ENCODE measurements around the gene ACAP1. TPM values are rescaled to one million over a fixed set of nuclear protein-coding genes. Genes with fewer than 3 reads are reported as not detected.

The ACAP1 gene
- total RNA-seq, 6 experiments from 2014 or later: 1.6 to 6.8 (median 2.7) TPM

DNA sequence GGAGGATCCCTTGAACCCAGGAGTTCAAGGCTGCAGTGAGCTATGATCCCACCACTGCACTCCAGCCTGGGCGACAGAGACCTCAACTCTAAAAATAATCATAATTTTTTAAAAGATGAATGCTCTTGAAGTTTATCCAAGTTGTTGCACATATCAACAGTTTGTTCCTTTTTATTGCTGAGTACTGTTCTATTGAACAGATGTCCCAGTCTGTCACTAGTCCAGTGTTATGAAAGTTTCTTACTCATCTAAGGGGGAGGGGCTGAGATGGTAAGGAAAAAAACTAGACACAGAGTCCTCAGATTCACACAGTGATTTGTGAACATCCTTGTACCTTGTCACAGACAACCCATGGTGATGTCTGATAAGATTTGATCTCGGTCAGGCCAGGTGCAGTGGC, 3.9 kb downstream of the ACAP1 start:
- WGBS (ENCODE audit: insufficient coverage, low coverage, low lambda C conversion rate, missing lambda C conversion rate): 67% methylated on average over 1 of the region's 2 CpGs
- H3K4me3 ChIP-seq: no peak overlapping the region
- intact Hi-C loops (cut with DNase I): loop anchor here in 1 of 2 donors (10.0 kb wide), 1 partner anchor 65 kb away; no protein-coding TSS in a partner anchor
- H3K27me3 ChIP-seq: no peaks in the 10 kb centered on the region
- TF ChIP-seq POLR2A (IDR thresholded peaks at IDR 0.05): no peak
- TF ChIP-seq, protein P1, sequence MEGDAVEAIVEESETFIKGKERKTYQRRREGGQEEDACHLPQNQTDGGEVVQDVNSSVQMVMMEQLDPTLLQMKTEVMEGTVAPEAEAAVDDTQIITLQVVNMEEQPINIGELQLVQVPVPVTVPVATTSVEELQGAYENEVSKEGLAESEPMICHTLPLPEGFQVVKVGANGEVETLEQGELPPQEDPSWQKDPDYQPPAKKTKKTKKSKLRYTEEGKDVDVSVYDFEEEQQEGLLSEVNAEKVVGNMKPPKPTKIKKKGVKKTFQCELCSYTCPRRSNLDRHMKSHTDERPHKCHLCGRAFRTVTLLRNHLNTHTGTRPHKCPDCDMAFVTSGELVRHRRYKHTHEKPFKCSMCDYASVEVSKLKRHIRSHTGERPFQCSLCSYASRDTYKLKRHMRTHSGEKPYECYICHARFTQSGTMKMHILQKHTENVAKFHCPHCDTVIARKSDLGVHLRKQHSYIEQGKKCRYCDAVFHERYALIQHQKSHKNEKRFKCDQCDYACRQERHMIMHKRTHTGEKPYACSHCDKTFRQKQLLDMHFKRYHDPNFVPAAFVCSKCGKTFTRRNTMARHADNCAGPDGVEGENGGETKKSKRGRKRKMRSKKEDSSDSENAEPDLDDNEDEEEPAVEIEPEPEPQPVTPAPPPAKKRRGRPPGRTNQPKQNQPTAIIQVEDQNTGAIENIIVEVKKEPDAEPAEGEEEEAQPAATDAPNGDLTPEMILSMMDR (IDR thresholded peaks at IDR 0.05): no peak
- no peak overlapping the region for H3K27ac ChIP-seq
- no peaks in the 10 kb centered on the region for H3K4me1 ChIP-seq
- ATAC-seq: no peak
- no peak for DNase-seq
- H3K9me3 ChIP-seq: no peaks in the 10 kb centered on the region
- H3K36me3 ChIP-seq: no peaks in the 10 kb centered on the region

DNA sequence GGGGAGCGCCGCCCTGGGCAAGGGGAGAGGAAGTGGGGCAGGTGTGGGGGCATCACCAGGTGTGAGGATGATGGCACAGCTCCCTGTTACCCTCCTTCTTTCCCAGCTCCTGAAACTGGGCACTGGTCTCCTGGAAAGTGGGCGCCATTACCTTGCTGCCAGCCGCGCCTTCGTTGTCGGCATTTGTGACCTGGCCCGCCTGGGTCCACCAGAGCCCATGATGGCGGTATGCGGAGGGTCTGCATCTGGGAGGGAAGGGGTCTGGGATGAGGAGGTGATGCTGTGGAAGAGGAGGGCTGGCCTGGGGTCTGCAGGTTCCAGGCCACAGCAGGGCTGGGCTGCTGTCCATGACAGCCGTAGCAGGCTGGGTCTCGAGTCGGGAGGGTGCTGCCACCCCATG, 5.5 kb downstream of the ACAP1 start:
- intact Hi-C loops (cut with DNase I): loop anchor here in 1 of 2 donors (10.0 kb wide), 1 partner anchor 67 kb away; no protein-coding TSS in a partner anchor
- ATAC-seq (no peak), DNase-seq (no peak)
- H3K36me3 ChIP-seq: no peaks in the 10 kb centered on the region
- H3K27ac ChIP-seq: no peak overlapping the region
- no peaks in the 10 kb centered on the region for H3K9me3 ChIP-seq
- 100% methylated on average over 4 of the region's 13 CpGs for WGBS (ENCODE audit: insufficient coverage, low coverage, low lambda C conversion rate, missing lambda C conversion rate)
- H3K4me3 ChIP-seq: no peak overlapping the region
- TF ChIP-seq, protein P1 (IDR thresholded peaks at IDR 0.05): no peak
- no peak for TF ChIP-seq POLR2A (IDR thresholded peaks at IDR 0.05)
- no peaks in the 10 kb centered on the region for H3K4me1 ChIP-seq
- H3K27me3 ChIP-seq: no peaks in the 10 kb centered on the region

DNA sequence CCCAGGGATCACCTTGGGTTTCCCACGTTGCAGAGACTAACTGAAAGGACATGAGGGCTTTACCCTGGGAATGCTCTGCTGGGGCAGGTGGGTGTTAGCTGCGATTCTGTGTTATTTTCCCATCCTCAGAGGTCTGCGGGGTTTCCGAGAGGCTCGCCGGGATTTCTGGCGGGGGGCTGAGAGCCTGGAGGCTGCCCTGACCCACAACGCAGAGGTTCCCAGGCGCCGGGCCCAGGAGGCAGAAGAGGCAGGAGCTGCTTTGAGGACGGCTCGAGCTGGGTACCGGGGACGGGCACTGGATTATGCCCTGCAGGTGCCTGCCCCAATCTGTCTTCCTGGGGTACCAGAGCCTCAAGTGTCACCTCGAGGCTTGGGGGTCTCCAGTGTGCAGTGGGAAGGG, 6.9 kb downstream of the ACAP1 start:
- DNase-seq (no peak), ATAC-seq (no peak)
- Histone ChIP-seq H3K9me3 (no peaks in the 10 kb centered on the region), H3K4me1 (no peaks in the 10 kb centered on the region), H3K27ac (no peak overlapping the region), H3K36me3 (no peaks in the 10 kb centered on the region), H3K27me3 (no peaks in the 10 kb centered on the region), H3K4me3 (no peak overlapping the region)
- 60% methylated on average over 11 of the region's 15 CpGs for WGBS (ENCODE audit: insufficient coverage, low coverage, low lambda C conversion rate, missing lambda C conversion rate)
- no peak for TF ChIP-seq POLR2A (IDR thresholded peaks at IDR 0.05)
- TF ChIP-seq, protein P1 (IDR thresholded peaks at IDR 0.05): no peak
- intact Hi-C loops (cut with DNase I): loop anchor here in 1 of 2 donors (10.0 kb wide), 1 partner anchor 68 kb away; no protein-coding TSS in a partner anchor

DNA sequence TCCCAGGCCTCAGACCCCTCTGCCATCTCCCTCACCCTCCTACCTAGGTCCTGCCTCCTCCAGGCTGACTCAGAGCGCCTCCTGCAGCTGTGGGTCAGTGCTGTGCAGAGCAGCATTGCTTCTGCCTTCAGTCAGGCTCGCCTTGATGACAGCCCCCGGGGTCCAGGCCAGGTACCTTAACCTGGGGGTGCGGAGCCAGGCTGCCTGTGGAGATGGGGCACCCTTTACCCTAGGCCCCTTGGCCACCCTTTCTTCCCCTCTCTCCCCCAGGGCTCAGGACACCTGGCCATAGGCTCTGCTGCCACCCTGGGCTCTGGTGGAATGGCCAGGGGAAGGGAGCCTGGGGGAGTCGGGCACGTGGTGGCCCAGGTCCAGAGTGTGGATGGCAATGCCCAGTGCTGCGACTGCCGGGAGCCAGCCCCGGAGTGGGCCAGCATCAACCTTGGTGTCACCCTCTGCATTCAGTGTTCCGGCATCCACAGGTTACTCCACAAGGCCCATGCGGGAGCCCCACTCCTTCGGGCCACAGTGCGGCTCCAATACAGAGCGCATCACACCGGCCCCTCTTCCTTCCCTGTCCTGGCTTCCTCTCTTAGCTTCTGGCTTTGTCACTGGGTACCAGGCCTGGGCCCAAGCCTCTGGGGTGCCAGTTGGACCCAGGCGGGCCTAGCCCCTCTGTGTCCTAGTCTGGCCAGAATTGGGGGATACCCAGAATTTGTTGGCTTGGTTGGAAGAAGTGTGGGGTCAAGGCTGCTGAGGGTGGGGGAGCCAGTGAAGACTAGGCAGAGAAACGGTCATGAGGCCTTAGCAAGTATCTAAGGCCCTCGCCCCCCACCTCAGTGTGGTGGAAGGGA, 10.7 kb downstream of the ACAP1 start:
- Histone ChIP-seq H3K4me3 (no peak overlapping the region), H3K27ac (no peak overlapping the region), H3K36me3 (no peaks in the 10 kb centered on the region), H3K4me1 (peaks cover 0 to 15% (median 1%) of the 10 kb centered on the region in 4 donors), H3K9me3 (no peaks in the 10 kb centered on the region), H3K27me3 (no peaks in the 10 kb centered on the region)
- no peak for TF ChIP-seq POLR2A (IDR thresholded peaks at IDR 0.05)
- TF ChIP-seq, protein P1 (IDR thresholded peaks at IDR 0.05): no peak
- 59% methylated on average over 2 of the region's 18 CpGs for WGBS (ENCODE audit: insufficient coverage, low coverage, low lambda C conversion rate, missing lambda C conversion rate)
- intact Hi-C loops (cut with DNase I): loop anchor here in 1 of 2 donors (10.0 kb wide), 1 partner anchor 72 kb away; no protein-coding TSS in a partner anchor
- ATAC-seq: no peak
- no peak for DNase-seq
